WERI-Rb-1 (cell line): ENCODE results near the gene CTSA.

Source experiments
- DNase-seq: peaks from one replicate; pipeline ENCODE4 v3.0.0-alpha.2; 2020
- H3K27ac ChIP-seq: fragments of 250-450 bp; sonication (Bioruptor Pico); 2 replicates; pipeline ENCODE4 v1.5.1; 2020; ENCODE audit warnings: mild to moderate bottlenecking, moderate library complexity
- H3K27me3 ChIP-seq: fragments of 250-450 bp; sonication (Bioruptor Pico); 2 replicates; pipeline ENCODE4 v1.5.1; 2021; ENCODE audit warnings: mild to moderate bottlenecking, low read depth, moderate library complexity; ENCODE audit not compliant: insufficient read depth, severe bottlenecking
- H3K36me3 ChIP-seq: fragments of 250-450 bp; sonication (Bioruptor Pico); 2 replicates; pipeline ENCODE4 v1.5.1; 2020; ENCODE audit warnings: mild to moderate bottlenecking, moderate library complexity
- H3K4me3 ChIP-seq: 2 replicates; pipeline ENCODE4 v1.5.1; 2011; ENCODE audit warnings: low read depth, mild to moderate bottlenecking, control low read depth, low read length
- H3K9me3 ChIP-seq: fragments of 250-450 bp; sonication (Bioruptor Pico); 2 replicates; pipeline ENCODE4 v1.5.1; 2021; ENCODE audit warnings: mild to moderate bottlenecking, moderate library complexity; ENCODE audit not compliant: severe bottlenecking
- CTCF ChIP-seq: IDR thresholded peaks from 2 replicates; pipeline ENCODE4 v1.5.1; 2011; ENCODE audit warnings: low read depth, mild to moderate bottlenecking, control low read depth, inconsistent platforms, low read length

CTSA gene

GRCh38 chr20:45890077-45890984, 804 bp upstream of the CTSA start:
- H3K4me3 ChIP-seq = peak overlapping the region; percentile 60
- DNase-seq = peak; percentile 92
- H3K27ac ChIP-seq = peak overlapping the region; percentile 81

GRCh38 chr20:45892049-45892825, 1.1 kb downstream of the CTSA start:
- peak; percentile 35 for DNase-seq
- Histone ChIP-seq H3K36me3 (peaks cover 41% of the 10 kb centered on the region), H3K27ac (no peak overlapping the region; the same call in 1 of the 2 replicates), H3K9me3 (no peaks in the 10 kb centered on the region), H3K27me3 (no peaks in the 10 kb centered on the region), H3K4me3 (peak overlapping the region; percentile 60)
- 0 out of 2 replicates have a peak, but pooled peaks have one; percentile 13 for TF ChIP-seq CTCF

More at GRCh38 chr20:45890077-45890984, 804 bp upstream of the CTSA start:
- Histone ChIP-seq H3K27me3 (no peaks in the 10 kb centered on the region), H3K9me3 (no peaks in the 10 kb centered on the region), H3K36me3 (peaks cover 37% of the 10 kb centered on the region)
- peak; percentile 91 for TF ChIP-seq CTCF

GRCh38 chr20:45892828-45893500, 1.8 kb downstream of the CTSA start:
- DNase-seq = no peak
- Histone ChIP-seq H3K36me3 (peaks cover 48% of the 10 kb centered on the region), H3K27ac (no peak overlapping the region), H3K4me3 (no peak overlapping the region), H3K27me3 (no peaks in the 10 kb centered on the region), H3K9me3 (no peaks in the 10 kb centered on the region)
- no peak for TF ChIP-seq CTCF

GRCh38 chr20:45893831-45894230, 2.7 kb downstream of the CTSA start:
- peaks cover 52% of the 10 kb centered on the region for H3K36me3 ChIP-seq
- no peak for DNase-seq
- no peaks in the 10 kb centered on the region for H3K9me3 ChIP-seq
- H3K4me3 ChIP-seq = no peak overlapping the region
- H3K27ac ChIP-seq = no peak overlapping the region
- no peak for TF ChIP-seq CTCF
- H3K27me3 ChIP-seq = no peaks in the 10 kb centered on the region

- Histone ChIP-seq H3K36me3 (peaks cover 56% of the 10 kb centered on the region), H3K27ac (no peak overlapping the region), H3K27me3 (no peaks in the 10 kb centered on the region), H3K4me3 (no peak overlapping the region), H3K9me3 (no peaks in the 10 kb centered on the region)
- DNase-seq = no peak
- no peak for TF ChIP-seq CTCF
Observed at GRCh38 chr20:45894797-45895196, 3.7 kb downstream of the CTSA start.
